Gastroesophageal sphincter (tissue), 4 donors: ENCODE measurements around the gene SRF. TPM values are rescaled to one million over a fixed set of nuclear protein-coding genes. Genes with fewer than 3 reads are reported as not detected.

Experiments
- ATAC-seq: fragments of 150-250 bp; one replicate; pipeline ENCODE4 v1.9.1; 2016; ENCODE audit warnings: mild to moderate bottlenecking, moderate library complexity
- H3K27ac ChIP-seq, 4 donors: fragments of 200-600 bp; sonication (generic) in 3 of 4; 1 replicate in 3 of 4; 2 replicates in 1 of 4; pipeline ENCODE4 v1.5.1; 2016 to 2019
- H3K27me3 ChIP-seq: fragments of 200-600 bp; sonication (generic); one replicate; pipeline ENCODE4 v1.5.1; 2019
- H3K36me3 ChIP-seq, 2 donors: fragments of 200-600 bp; sonication (generic); one replicate each; pipeline ENCODE4 v1.5.1; 2019; ENCODE audit warnings: control low read depth in 1 of 2
- H3K4me1 ChIP-seq, 3 donors: fragments of 200-600 bp; sonication (generic); 1 replicate in 2 of 3; 2 replicates in 1 of 3; pipeline ENCODE4 v1.5.1; 2016 to 2019; ENCODE audit warnings: control low read depth in 2 of 3
- H3K4me3 ChIP-seq, 2 donors: fragments of 200-600 bp; sonication (generic); one replicate each; pipeline ENCODE4 v1.5.1; 2019; ENCODE audit warnings: mild to moderate bottlenecking in 1 of 2, moderate library complexity in 1 of 2
- H3K9me3 ChIP-seq, 3 donors: fragments of 200-600 bp; sonication (generic); one replicate each; pipeline ENCODE4 v1.5.1; 2017 to 2019; ENCODE audit warnings: control low read depth in 2 of 3
- CTCF ChIP-seq, 4 experiments: fragments of 200-600 bp in 2 of 4; fragments of 450-650 bp in 2 of 4; sonication (generic) in 1 of 4; IDR thresholded peaks; one replicate each; pipeline ENCODE4 v1.5.1; 2017 to 2019; ENCODE audit warnings: antibody characterized with exemption in 4 of 4, mild to moderate bottlenecking in 2 of 4, moderate library complexity in 2 of 4
- EP300 ChIP-seq: sonication (generic); formaldehyde crosslinking; IDR thresholded peaks from one replicate; pipeline ENCODE4 v1.6.1; 2017; ENCODE audit warnings: antibody characterized with exemption, mild to moderate bottlenecking
- POLR2A ChIP-seq, 2 donors: fragments of 450-650 bp; IDR thresholded peaks; one replicate each; pipeline ENCODE4 v1.6.1; 2017; ENCODE audit warnings: antibody characterized with exemption in 2 of 2, mild to moderate bottlenecking in 2 of 2, moderate library complexity in 1 of 2
- POLR2AphosphoS5 ChIP-seq: sonication (generic); formaldehyde crosslinking; IDR thresholded peaks from one replicate; pipeline ENCODE4 v1.6.1; 2017; ENCODE audit warnings: antibody characterized with exemption
- WGBS, 2 donors: methylation state at CpG; one replicate each; pipeline ENCODE4 v1.1.5; 2018; ENCODE audit warnings: low coverage in 1 of 2; 5-methylcytosine and 5-hydroxymethylcytosine counted together
- total RNA-seq, 4 donors: library from RNA; depleted of rRNA; stranded (reverse); fragments of >200 nt; gene quantifications; one replicate each; pipeline ENCODE4 v1.1.0, GENCODE V29; 2016

The SRF gene
- total RNA-seq, 4 donors from 2014 or later, result 92.6 to 192 (median 117) TPM

DNA sequence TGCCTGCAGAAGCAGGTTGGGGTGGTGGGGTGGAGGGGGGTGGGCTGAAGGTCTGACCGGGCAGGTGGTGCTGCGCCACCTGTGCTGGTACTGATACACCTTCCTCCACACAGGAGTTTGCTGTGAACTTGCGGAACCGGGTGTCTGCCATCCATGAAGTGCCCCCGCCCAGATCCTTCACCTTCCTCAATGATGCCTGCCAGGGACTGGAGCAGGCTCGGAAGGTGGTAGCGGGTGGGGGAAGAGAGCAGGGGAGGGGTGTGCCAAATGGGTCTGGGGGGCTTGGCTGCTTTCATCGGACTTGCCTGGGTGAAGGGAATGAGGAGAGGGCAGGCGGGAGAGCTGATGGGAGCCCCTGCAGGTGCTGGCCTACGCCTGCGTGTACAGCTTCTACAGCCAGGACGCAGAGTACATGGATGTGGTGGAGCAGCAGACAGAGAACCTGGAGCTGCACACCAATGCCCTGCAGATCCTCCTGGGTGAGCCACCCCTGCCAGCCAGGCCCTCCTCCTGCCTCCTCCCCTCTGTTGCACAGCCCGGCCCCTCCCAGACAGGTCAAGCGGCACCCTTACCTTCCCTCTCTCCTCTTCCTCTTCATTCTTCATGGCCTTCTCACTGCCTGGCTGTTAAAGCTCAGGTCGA lies 51.5 kb downstream of the SRF start:
- TF ChIP-seq CTCF (IDR thresholded peaks at IDR 0.05), result no peak
- no peak for TF ChIP-seq POLR2A (IDR thresholded peaks at IDR 0.05)
- no peak for TF ChIP-seq EP300
- no peak for TF ChIP-seq POLR2AphosphoS5
- no peak for ATAC-seq
- Histone ChIP-seq H3K27me3 (no peaks in the 10 kb centered on the region), H3K4me1 (no peaks in the 10 kb centered on the region), H3K9me3 (no peaks in the 10 kb centered on the region), H3K27ac (no peak overlapping the region), H3K36me3 (peaks cover 0 to 80% of the 10 kb centered on the region in 2 donors), H3K4me3 (no peak overlapping the region)
- 86 to 88% methylated on average over 2 to 4 of the region's 15 CpGs for WGBS, 2 donors

- 83 to 85% methylated on average over 1 to 4 of the region's 14 CpGs for WGBS, 2 donors
- Histone ChIP-seq H3K27me3 (no peaks in the 10 kb centered on the region), H3K36me3 (peaks cover 0 to 73% of the 10 kb centered on the region in 2 donors), H3K9me3 (no peaks in the 10 kb centered on the region), H3K4me3 (no peak overlapping the region), H3K27ac (no peak overlapping the region), H3K4me1 (peaks cover 0 to 6% (median 0%) of the 10 kb centered on the region in 3 donors)
- no peak for ATAC-seq
- TF ChIP-seq EP300 (no peak), POLR2A (IDR thresholded peaks at IDR 0.05) (no peak), CTCF (IDR thresholded peaks at IDR 0.05) (no peak), POLR2AphosphoS5 (no peak)
These were observed 52.1 kb downstream of the SRF start for GRCh38 chr6:43223175-43223574.

- Histone ChIP-seq H3K9me3 (no peaks in the 10 kb centered on the region), H3K4me3 (no peak overlapping the region), H3K4me1 (peaks cover 0 to 23% (median 6%) of the 10 kb centered on the region in 3 donors), H3K27me3 (no peaks in the 10 kb centered on the region), H3K36me3 (peaks cover 0 to 46% of the 10 kb centered on the region in 2 donors), H3K27ac (no peak overlapping the region)
- 84 to 94% methylated on average over 2 to 3 of the region's 11 CpGs for WGBS, 2 donors
- ATAC-seq, result no peak
- TF ChIP-seq CTCF (IDR thresholded peaks at IDR 0.05), result no peak
- TF ChIP-seq EP300, result no peak
- no peak for TF ChIP-seq POLR2AphosphoS5
- TF ChIP-seq POLR2A (IDR thresholded peaks at IDR 0.05), result no peak
These were observed 55.3 kb downstream of the SRF start for GRCh38 chr6:43226192-43226851.

GRCh38 chr6:43228951-43229802 lies 58.1 kb downstream of the SRF start, which contains the start of gene DNPH1:
DNPH1 (minus strand) TSS chr6:43229481; CDS start chr6:43229456, 25 bp downstream.
- Histone ChIP-seq H3K9me3 (no peaks in the 10 kb centered on the region), H3K36me3 (peaks cover 0 to 17% of the 10 kb centered on the region in 2 donors), H3K27ac (peak within 1 kb of the TSS in 3 of 4 donors; percentile 76 to 79 (median 79)), H3K27me3 (no peaks in the 10 kb centered on the region), H3K4me1 (peaks cover 0 to 23% (median 6%) of the 10 kb centered on the region in 3 donors), H3K4me3 (peak within 1 kb of the TSS; percentile 58 to 77)
- ATAC-seq, result peak; percentile 94
- no peak for TF ChIP-seq EP300
- TF ChIP-seq POLR2A (IDR thresholded peaks at IDR 0.05), result peak in 1 of 2 donors; percentile 27
- peak; percentile 6 for TF ChIP-seq POLR2AphosphoS5
- TF ChIP-seq CTCF (IDR thresholded peaks at IDR 0.05), result peak in 3 of 4 experiments; percentile 95 to 98 (median 96)
- 0 to 20% methylated on average over 1 to 3 of the region's 82 CpGs for WGBS, 2 donors
